Fibroblast of lung (primary cell): ENCODE measurements around the gene MCFD2. TPM values are rescaled to one million over a fixed set of nuclear protein-coding genes. Genes with fewer than 3 reads are reported as not detected.

ENCODE experiments used
- DNase-seq, 2 donors: peaks; one replicate each; pipeline versions ENCODE4 v3.0.0 to v3.0.0-alpha.2; 2010; ENCODE audit warnings: low read depth in 2 of 2
- H2AFZ ChIP-seq: 2 replicates; pipeline ENCODE4 v1.5.1; 2012; ENCODE audit warnings: low read length, control low read depth, inconsistent platforms
- H3K27ac ChIP-seq: 2 replicates; pipeline ENCODE4 v1.5.1; 2011; ENCODE audit warnings: low read length, control low read depth; ENCODE audit not compliant: insufficient read depth
- H3K27me3 ChIP-seq: 2 replicates; pipeline ENCODE4 v1.5.1; 2011; ENCODE audit warnings: mild to moderate bottlenecking, low read length; ENCODE audit not compliant: control insufficient read depth, insufficient read depth
- H3K36me3 ChIP-seq: 2 replicates; pipeline ENCODE4 v1.5.1; 2011; ENCODE audit warnings: low read length; ENCODE audit not compliant: control insufficient read depth, insufficient read depth
- H3K4me1 ChIP-seq: 2 replicates; pipeline ENCODE4 v1.5.1; 2011; ENCODE audit warnings: low read length; ENCODE audit not compliant: control insufficient read depth, insufficient read depth; ENCODE audit errors: extremely low read depth
- H3K4me2 ChIP-seq: 2 replicates; pipeline ENCODE4 v1.5.1; 2011; ENCODE audit warnings: low read length, control low read depth; ENCODE audit not compliant: insufficient read depth; ENCODE audit errors: extremely low read depth
- H3K4me3 ChIP-seq, 4 experiments: fragments of 200-600 bp in 1 of 4; sonication (generic) in 1 of 4; replicated peaks in 1 of 4; 2 replicates each; pipeline ENCODE4 v1.5.1; 2011 to 2016; ENCODE audit warnings: low read length in 4 of 4, low read depth in 3 of 4, mild to moderate bottlenecking in 3 of 4, control low read depth in 2 of 4, inconsistent platforms in 1 of 4, mixed read lengths in 1 of 4; ENCODE audit not compliant: insufficient read depth in 1 of 4; ENCODE audit errors: control extremely low read depth in 1 of 4
- H3K79me2 ChIP-seq: 2 replicates; pipeline ENCODE4 v1.5.1; 2012; ENCODE audit warnings: mild to moderate bottlenecking, low read length, inconsistent platforms; ENCODE audit not compliant: control insufficient read depth, insufficient read depth
- H3K9ac ChIP-seq: 2 replicates; pipeline ENCODE4 v1.5.1; 2011; ENCODE audit warnings: mild to moderate bottlenecking, low read length, control low read depth; ENCODE audit not compliant: insufficient read depth
- H3K9me3 ChIP-seq: 2 replicates; pipeline ENCODE4 v1.5.1; 2012; ENCODE audit warnings: low read depth, low read length; ENCODE audit not compliant: control insufficient read depth, insufficient read depth
- H4K20me1 ChIP-seq: 2 replicates; pipeline ENCODE4 v1.5.1; 2011; ENCODE audit warnings: low read length; ENCODE audit not compliant: control insufficient read depth, insufficient read depth; ENCODE audit errors: extremely low read depth
- CTCF ChIP-seq, 2 donors: IDR thresholded peaks in 1 of 2; conservative IDR thresholded peaks in 1 of 2; 1 replicate in 1 of 2; 2 replicates in 1 of 2; pipeline ENCODE4 v1.5.1; 2011 to 2012; ENCODE audit warnings: low read length in 2 of 2, control low read depth in 1 of 2, inconsistent platforms in 1 of 2, low read depth in 1 of 2, mild to moderate bottlenecking in 1 of 2
- EZH2 ChIP-seq: IDR thresholded peaks from 2 replicates; pipeline ENCODE4 v1.5.1; 2012; ENCODE audit warnings: low read length, control low read depth, mild to moderate bottlenecking; ENCODE audit errors: missing control alignments
- polyA plus RNA-seq, 2 donors: library from polyadenylated mRNA; depleted of rRNA in 1 of 2; stranded (reverse) in 1 of 2; unstranded in 1 of 2; fragments of >200 nt; gene quantifications; 2 replicates each; pipeline ENCODE4 v1.2.1, GENCODE V29; 2011 to 2012; ENCODE audit warnings: missing spikeins in 1 of 2
- total RNA-seq: library from RNA; depleted of rRNA; stranded (reverse); fragments of >200 nt; gene quantifications from 2 replicates; pipeline ENCODE4 v1.2.1, GENCODE V29; 2014

Gene MCFD2
- total and polyA plus RNA-seq, 2 donors (not counting 1 experiment from before 2014, with no cell fraction given) = 151 to 328 TPM

- TF ChIP-seq EZH2 = no peak
- no peak for DNase-seq
- peak overlapping the region in 1 of 4 experiments; percentile 82 for H3K4me3 ChIP-seq
- no peak overlapping the region for H3K4me2 ChIP-seq
- H3K36me3 ChIP-seq = peaks cover 6% of the 10 kb centered on the region
- no peak overlapping the region for H2AFZ ChIP-seq
- H3K9ac ChIP-seq = no peak overlapping the region
- no peaks in the 10 kb centered on the region for H3K9me3 ChIP-seq
- H4K20me1 ChIP-seq = no peaks in the 10 kb centered on the region
- no peaks in the 10 kb centered on the region for H3K27me3 ChIP-seq
- H3K27ac ChIP-seq = no peak overlapping the region
- H3K4me1 ChIP-seq = peaks cover 15% of the 10 kb centered on the region
- peaks cover 75% of the 10 kb centered on the region for H3K79me2 ChIP-seq
Measured at GRCh38 chr2:46943881-46944798, 28.5 kb upstream of the MCFD2 start.

- H3K27ac ChIP-seq = no peak overlapping the region
- DNase-seq = no peak
Measured at GRCh38 chr2:46942891-46943626, 27.5 kb upstream of the MCFD2 start.

GRCh38 chr2:46942143-46942526, 26.5 kb upstream of the MCFD2 start:
- Histone ChIP-seq H3K9me3 (no peaks in the 10 kb centered on the region), H3K27ac (peak overlapping the region; percentile 73), H3K79me2 (peaks cover 57% of the 10 kb centered on the region), H3K9ac (peak overlapping the region; percentile 83), H3K4me1 (peaks cover 15% of the 10 kb centered on the region), H3K36me3 (peaks cover 3% of the 10 kb centered on the region), H3K4me2 (peak overlapping the region; percentile 79), H4K20me1 (no peaks in the 10 kb centered on the region), H3K27me3 (no peaks in the 10 kb centered on the region), H3K4me3 (peak overlapping the region; percentile 64 to 93 (median 84)), H2AFZ (no peak overlapping the region)
- DNase-seq = peak in 1 of 2 donors; percentile 18
- TF ChIP-seq CTCF (conservative IDR thresholded peaks at IDR 0.05 in 1 of 2, IDR thresholded peaks at IDR 0.05 in 1 of 2; ENCODE audit: low read depth in 1 of 2, low read length in 2 of 2) (no peak), EZH2 (no peak)

More at GRCh38 chr2:46942891-46943626, 27.5 kb upstream of the MCFD2 start:
- Histone ChIP-seq H4K20me1 (no peaks in the 10 kb centered on the region), H3K9ac (no peak overlapping the region), H3K36me3 (peaks cover 6% of the 10 kb centered on the region), H3K4me3 (peak overlapping the region; percentile 64 to 93 (median 84)), H3K4me1 (peaks cover 15% of the 10 kb centered on the region), H3K27me3 (no peaks in the 10 kb centered on the region), H3K79me2 (peaks cover 65% of the 10 kb centered on the region), H3K4me2 (peak overlapping the region; percentile 79), H3K9me3 (no peaks in the 10 kb centered on the region), H2AFZ (no peak overlapping the region)
- no peak for TF ChIP-seq EZH2
- TF ChIP-seq CTCF (conservative IDR thresholded peaks at IDR 0.05 in 1 of 2, IDR thresholded peaks at IDR 0.05 in 1 of 2; ENCODE audit: low read depth in 1 of 2, low read length in 2 of 2) = no peak
